Fibroblast of lung (primary cell): Measurements from ENCODE around the gene IGSF21. TPM values are rescaled to one million over a fixed set of nuclear protein-coding genes. Genes with fewer than 3 reads are reported as not detected.

Experiments used
- DNase-seq, 2 donors: peaks; one replicate each; pipeline versions ENCODE4 v3.0.0 to v3.0.0-alpha.2; 2010; ENCODE audit warnings: low read depth in 2 of 2
- H2AFZ ChIP-seq: 2 replicates; pipeline ENCODE4 v1.5.1; 2012; ENCODE audit warnings: low read length, control low read depth, inconsistent platforms
- H3K27ac ChIP-seq: 2 replicates; pipeline ENCODE4 v1.5.1; 2011; ENCODE audit warnings: low read length, control low read depth; ENCODE audit not compliant: insufficient read depth
- H3K27me3 ChIP-seq: 2 replicates; pipeline ENCODE4 v1.5.1; 2011; ENCODE audit warnings: mild to moderate bottlenecking, low read length; ENCODE audit not compliant: control insufficient read depth, insufficient read depth
- H3K36me3 ChIP-seq: 2 replicates; pipeline ENCODE4 v1.5.1; 2011; ENCODE audit warnings: low read length; ENCODE audit not compliant: control insufficient read depth, insufficient read depth
- H3K4me1 ChIP-seq: 2 replicates; pipeline ENCODE4 v1.5.1; 2011; ENCODE audit warnings: low read length; ENCODE audit not compliant: control insufficient read depth, insufficient read depth; ENCODE audit errors: extremely low read depth
- H3K4me2 ChIP-seq: 2 replicates; pipeline ENCODE4 v1.5.1; 2011; ENCODE audit warnings: low read length, control low read depth; ENCODE audit not compliant: insufficient read depth; ENCODE audit errors: extremely low read depth
- H3K4me3 ChIP-seq, 4 experiments: fragments of 200-600 bp in 1 of 4; sonication (generic) in 1 of 4; replicated peaks in 1 of 4; 2 replicates each; pipeline ENCODE4 v1.5.1; 2011 to 2016; ENCODE audit warnings: low read length in 4 of 4, low read depth in 3 of 4, mild to moderate bottlenecking in 3 of 4, control low read depth in 2 of 4, inconsistent platforms in 1 of 4, mixed read lengths in 1 of 4; ENCODE audit not compliant: insufficient read depth in 1 of 4; ENCODE audit errors: control extremely low read depth in 1 of 4
- H3K79me2 ChIP-seq: 2 replicates; pipeline ENCODE4 v1.5.1; 2012; ENCODE audit warnings: mild to moderate bottlenecking, low read length, inconsistent platforms; ENCODE audit not compliant: control insufficient read depth, insufficient read depth
- H3K9ac ChIP-seq: 2 replicates; pipeline ENCODE4 v1.5.1; 2011; ENCODE audit warnings: mild to moderate bottlenecking, low read length, control low read depth; ENCODE audit not compliant: insufficient read depth
- H3K9me3 ChIP-seq: 2 replicates; pipeline ENCODE4 v1.5.1; 2012; ENCODE audit warnings: low read depth, low read length; ENCODE audit not compliant: control insufficient read depth, insufficient read depth
- H4K20me1 ChIP-seq: 2 replicates; pipeline ENCODE4 v1.5.1; 2011; ENCODE audit warnings: low read length; ENCODE audit not compliant: control insufficient read depth, insufficient read depth; ENCODE audit errors: extremely low read depth
- EZH2 ChIP-seq: IDR thresholded peaks from 2 replicates; pipeline ENCODE4 v1.5.1; 2012; ENCODE audit warnings: low read length, control low read depth, mild to moderate bottlenecking; ENCODE audit errors: missing control alignments
- polyA plus RNA-seq, 2 donors: library from polyadenylated mRNA; depleted of rRNA in 1 of 2; stranded (reverse) in 1 of 2; unstranded in 1 of 2; fragments of >200 nt; gene quantifications; 2 replicates each; pipeline ENCODE4 v1.2.1, GENCODE V29; 2011 to 2012; ENCODE audit warnings: missing spikeins in 1 of 2
- total RNA-seq: library from RNA; depleted of rRNA; stranded (reverse); fragments of >200 nt; gene quantifications from 2 replicates; pipeline ENCODE4 v1.2.1, GENCODE V29; 2014
- TF ChIP-seq, protein P1 (sequence below), 2 donors: IDR thresholded peaks in 1 of 2; conservative IDR thresholded peaks in 1 of 2; 1 replicate in 1 of 2; 2 replicates in 1 of 2; pipeline ENCODE4 v1.5.1; 2011 to 2012; ENCODE audit warnings: low read length in 2 of 2, control low read depth in 1 of 2, inconsistent platforms in 1 of 2, low read depth in 1 of 2, mild to moderate bottlenecking in 1 of 2

The IGSF21 gene
- total and polyA plus RNA-seq, 2 donors (not counting 1 experiment from before 2014, with no cell fraction given): not detected

DNA sequence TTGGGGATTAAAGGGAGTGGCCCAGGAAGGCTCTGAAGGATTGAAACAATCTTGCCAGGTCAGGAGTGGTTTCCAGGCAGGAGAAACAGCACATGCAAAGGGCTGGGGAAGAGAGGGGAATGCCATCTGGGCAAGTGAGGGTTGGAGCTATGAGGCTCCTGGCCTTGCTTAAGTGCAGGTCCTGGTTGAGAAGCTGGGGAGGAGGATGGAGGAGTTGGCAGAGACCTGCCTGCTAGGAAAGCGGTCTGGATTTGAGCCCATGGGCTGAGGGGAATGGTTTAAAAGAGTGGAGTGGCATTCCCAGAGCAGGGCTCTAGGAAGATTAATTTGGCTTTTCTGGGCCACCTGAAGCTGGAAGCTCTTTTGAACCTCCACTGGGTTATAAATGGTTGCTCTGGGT, 9.2 kb downstream of the IGSF21 start:
- H3K4me1 ChIP-seq: no peaks in the 10 kb centered on the region
- no peak for DNase-seq
- no peaks in the 10 kb centered on the region for H3K9me3 ChIP-seq
- no peak overlapping the region for H3K4me2 ChIP-seq
- no peak overlapping the region for H3K4me3 ChIP-seq
- no peak overlapping the region for H3K27ac ChIP-seq
- H3K36me3 ChIP-seq: no peaks in the 10 kb centered on the region
- H3K9ac ChIP-seq: no peak overlapping the region
- H3K27me3 ChIP-seq: no peaks in the 10 kb centered on the region
- H4K20me1 ChIP-seq: no peaks in the 10 kb centered on the region
- H2AFZ ChIP-seq: no peak overlapping the region
- TF ChIP-seq, protein P1, sequence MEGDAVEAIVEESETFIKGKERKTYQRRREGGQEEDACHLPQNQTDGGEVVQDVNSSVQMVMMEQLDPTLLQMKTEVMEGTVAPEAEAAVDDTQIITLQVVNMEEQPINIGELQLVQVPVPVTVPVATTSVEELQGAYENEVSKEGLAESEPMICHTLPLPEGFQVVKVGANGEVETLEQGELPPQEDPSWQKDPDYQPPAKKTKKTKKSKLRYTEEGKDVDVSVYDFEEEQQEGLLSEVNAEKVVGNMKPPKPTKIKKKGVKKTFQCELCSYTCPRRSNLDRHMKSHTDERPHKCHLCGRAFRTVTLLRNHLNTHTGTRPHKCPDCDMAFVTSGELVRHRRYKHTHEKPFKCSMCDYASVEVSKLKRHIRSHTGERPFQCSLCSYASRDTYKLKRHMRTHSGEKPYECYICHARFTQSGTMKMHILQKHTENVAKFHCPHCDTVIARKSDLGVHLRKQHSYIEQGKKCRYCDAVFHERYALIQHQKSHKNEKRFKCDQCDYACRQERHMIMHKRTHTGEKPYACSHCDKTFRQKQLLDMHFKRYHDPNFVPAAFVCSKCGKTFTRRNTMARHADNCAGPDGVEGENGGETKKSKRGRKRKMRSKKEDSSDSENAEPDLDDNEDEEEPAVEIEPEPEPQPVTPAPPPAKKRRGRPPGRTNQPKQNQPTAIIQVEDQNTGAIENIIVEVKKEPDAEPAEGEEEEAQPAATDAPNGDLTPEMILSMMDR (conservative IDR thresholded peaks at IDR 0.05 in 1 of 2, IDR thresholded peaks at IDR 0.05 in 1 of 2; ENCODE audit: low read depth in 1 of 2, low read length in 2 of 2): no peak
- no peak for TF ChIP-seq EZH2
- H3K79me2 ChIP-seq: no peaks in the 10 kb centered on the region

DNA sequence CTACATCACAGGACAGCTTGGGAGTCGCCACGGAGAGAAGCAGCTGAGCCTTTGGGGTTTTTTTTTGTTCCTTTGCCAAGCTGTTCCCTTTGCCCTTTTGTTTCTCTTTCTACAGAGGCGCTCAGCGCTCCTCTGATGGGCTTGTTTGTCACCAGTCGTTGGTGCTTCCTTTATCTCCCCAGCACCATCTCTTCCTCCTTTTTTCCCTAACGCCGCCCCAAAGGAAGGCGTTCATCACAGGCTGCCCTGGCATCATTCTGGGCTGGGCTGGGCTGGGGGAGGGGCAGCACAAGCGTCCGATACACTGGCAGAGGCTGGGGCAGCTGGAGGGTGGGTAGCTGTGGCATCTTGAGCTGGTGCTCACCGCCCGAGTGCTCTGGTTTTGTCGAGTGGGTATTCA, 10.5 kb downstream of the IGSF21 start:
- no peaks in the 10 kb centered on the region for H4K20me1 ChIP-seq
- no peak overlapping the region for H2AFZ ChIP-seq
- no peaks in the 10 kb centered on the region for H3K4me1 ChIP-seq
- DNase-seq: no peak
- H3K4me2 ChIP-seq: no peak overlapping the region
- H3K27ac ChIP-seq: no peak overlapping the region
- H3K9me3 ChIP-seq: no peaks in the 10 kb centered on the region
- no peak overlapping the region for H3K4me3 ChIP-seq
- no peaks in the 10 kb centered on the region for H3K27me3 ChIP-seq
- no peak overlapping the region for H3K9ac ChIP-seq
- no peaks in the 10 kb centered on the region for H3K79me2 ChIP-seq
- TF ChIP-seq, protein P1 (conservative IDR thresholded peaks at IDR 0.05 in 1 of 2, IDR thresholded peaks at IDR 0.05 in 1 of 2; ENCODE audit: low read depth in 1 of 2, low read length in 2 of 2): no peak
- no peak for TF ChIP-seq EZH2
- H3K36me3 ChIP-seq: no peaks in the 10 kb centered on the region

DNA sequence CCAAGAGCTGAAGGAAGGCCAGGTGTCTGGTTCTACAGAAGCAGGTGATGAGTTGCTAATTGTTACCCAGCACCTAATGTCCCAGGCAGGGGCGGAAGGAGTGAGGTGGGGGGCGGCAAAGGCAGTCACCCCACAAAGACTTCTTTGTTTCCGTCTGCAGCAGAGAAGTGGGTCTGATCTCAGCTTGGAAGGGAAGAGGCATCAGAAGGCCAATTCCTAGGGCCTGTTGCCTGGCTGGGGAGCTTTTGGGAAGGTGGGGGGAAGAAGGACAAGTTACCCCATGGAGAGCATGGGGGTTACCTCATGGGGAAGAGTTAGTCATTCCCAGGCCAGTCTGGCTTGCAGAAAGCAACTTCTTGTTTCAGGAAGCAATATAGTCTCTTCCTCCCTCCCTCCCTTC, 10.9 kb downstream of the IGSF21 start:
- Histone ChIP-seq H3K79me2 (no peaks in the 10 kb centered on the region), H3K9ac (no peak overlapping the region), H3K4me2 (no peak overlapping the region), H3K4me1 (no peaks in the 10 kb centered on the region), H3K9me3 (no peaks in the 10 kb centered on the region), H4K20me1 (no peaks in the 10 kb centered on the region), H3K27ac (no peak overlapping the region), H3K27me3 (no peaks in the 10 kb centered on the region), H3K4me3 (no peak overlapping the region), H2AFZ (no peak overlapping the region), H3K36me3 (no peaks in the 10 kb centered on the region)
- no peak for DNase-seq
- no peak for TF ChIP-seq EZH2

DNA sequence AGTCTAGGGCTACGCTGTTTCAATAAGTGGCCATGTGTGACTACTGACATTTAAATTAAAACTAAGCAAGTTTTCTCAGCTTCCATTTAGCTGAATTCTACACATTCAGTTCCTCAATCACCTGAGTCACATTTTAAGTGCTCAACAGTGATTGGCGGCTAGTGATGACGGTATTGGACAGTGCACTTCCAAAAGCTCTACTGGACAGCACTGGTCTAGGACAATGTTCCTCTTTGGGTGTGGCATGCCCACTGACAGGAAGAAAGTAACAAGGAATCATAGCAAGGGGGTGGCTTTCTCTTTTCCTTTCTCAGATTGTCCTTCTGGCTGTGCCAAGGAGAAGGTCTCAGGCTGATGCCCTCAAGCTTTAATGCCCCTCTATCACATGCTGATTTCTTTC, 11.7 kb downstream of the IGSF21 start:
- no peaks in the 10 kb centered on the region for H3K79me2 ChIP-seq
- H3K4me3 ChIP-seq: no peak overlapping the region
- no peak overlapping the region for H2AFZ ChIP-seq
- H3K27me3 ChIP-seq: no peaks in the 10 kb centered on the region
- no peak overlapping the region for H3K9ac ChIP-seq
- no peak for DNase-seq
- TF ChIP-seq, protein P1 (conservative IDR thresholded peaks at IDR 0.05 in 1 of 2, IDR thresholded peaks at IDR 0.05 in 1 of 2; ENCODE audit: low read depth in 1 of 2, low read length in 2 of 2): no peak
- TF ChIP-seq EZH2: no peak
- no peaks in the 10 kb centered on the region for H4K20me1 ChIP-seq
- no peaks in the 10 kb centered on the region for H3K4me1 ChIP-seq
- H3K9me3 ChIP-seq: no peaks in the 10 kb centered on the region
- H3K27ac ChIP-seq: no peak overlapping the region
- H3K36me3 ChIP-seq: no peaks in the 10 kb centered on the region
- H3K4me2 ChIP-seq: no peak overlapping the region
